ENCODE data around the gene LIPT2.

GRCh38 chr11:74474316-74474715 is 19.2 kb downstream of the LIPT2 start:
- no peak for TF ChIP-seq SUZ12 (IDR thresholded peaks at IDR 0.05; ENCODE audit: extremely low read depth, insufficient read depth, insufficient read length)
- no peak for TF ChIP-seq ZNF274 (IDR thresholded peaks at IDR 0.05; ENCODE audit: low read depth, low read length)
